ACC112 (cell line): ENCODE measurements around the gene SCAANT1.
A peak's percentile ranks its signal among the peaks of the same experiment; 100 is the strongest.

Experiments
- H2AFZ ChIP-seq: fragments of 200-600 bp; sonication (generic); one replicate; pipeline ENCODE4 v1.6.0; 2017; ENCODE audit warnings: antibody characterized with exemption, low read length; ENCODE audit not compliant: unreplicated experiment
- H3K27ac ChIP-seq: fragments of 200-600 bp; sonication (generic); 2 replicates; pipeline ENCODE4 v1.5.1; 2014; ENCODE audit warnings: low read depth, mild to moderate bottlenecking, antibody characterized with exemption, low read length, moderate library complexity
- H3K27me3 ChIP-seq: fragments of 200-600 bp; sonication (generic); 2 replicates; pipeline ENCODE4 v1.6.1; 2014; ENCODE audit warnings: mild to moderate bottlenecking, antibody characterized with exemption, low read length, moderate library complexity, mixed read lengths; ENCODE audit not compliant: insufficient read depth
- H3K36me3 ChIP-seq: fragments of 200-600 bp; sonication (generic); 2 replicates; pipeline ENCODE4 v1.6.1; 2016; ENCODE audit warnings: mild to moderate bottlenecking, antibody characterized with exemption, low read length, moderate library complexity, mixed read lengths; ENCODE audit not compliant: insufficient read depth
- H3K4me1 ChIP-seq: fragments of 200-600 bp; sonication (generic); one replicate; pipeline ENCODE4 v1.6.1; 2016; ENCODE audit warnings: low read length, mixed read lengths; ENCODE audit not compliant: insufficient read depth, unreplicated experiment, control insufficient read depth
- H3K4me3 ChIP-seq: fragments of 200-600 bp; sonication (generic); 2 replicates; pipeline ENCODE4 v1.5.1; 2014; ENCODE audit warnings: mild to moderate bottlenecking, low read depth, low read length
- H3K79me2 ChIP-seq: fragments of 200-600 bp; sonication (generic); one replicate; pipeline ENCODE4 v1.6.0; 2016; ENCODE audit warnings: low read length; ENCODE audit not compliant: control insufficient read depth, unreplicated experiment, insufficient read depth

Gene SCAANT1

GRCh38 chr3:63863150-63864007 lies 48.8 kb downstream of the SCAANT1 start, which contains the start of the genes ATXN7 and THOC7:
TSS of gene ATXN7 (plus strand) at chr3:63863867. CDS start at chr3:63912599, 48,732 bp downstream.
TSS of gene THOC7 (minus strand) at chr3:63863805. CDS start at chr3:63863790, 15 bp downstream.
- no peaks in the 10 kb centered on the region for H3K36me3 ChIP-seq
- no peaks in the 10 kb centered on the region for H3K27me3 ChIP-seq
- peak within 1 kb of the TSS; percentile 85 for H2AFZ ChIP-seq
- peak within 1 kb of the TSS; percentile 52 for H3K27ac ChIP-seq
- peak within 1 kb of the TSS; percentile 99 for H3K4me3 ChIP-seq
- H3K79me2 ChIP-seq, result peaks cover 89% of the 10 kb centered on the region
- peaks cover 11% of the 10 kb centered on the region for H3K4me1 ChIP-seq

GRCh38 chr3:63862804-63863149 lies 49.4 kb downstream of the SCAANT1 start:
- Histone ChIP-seq H3K27ac (0 out of 2 replicates have a peak overlapping the region, but pooled peaks have one; percentile 50), H3K4me1 (peaks cover 12% of the 10 kb centered on the region), H3K79me2 (peaks cover 87% of the 10 kb centered on the region), H2AFZ (peak overlapping the region; percentile 85), H3K27me3 (no peaks in the 10 kb centered on the region), H3K36me3 (no peaks in the 10 kb centered on the region), H3K4me3 (peak overlapping the region; percentile 89)
